K562 (cell line): ENCODE measurements around the gene PLXDC1. TPM values are rescaled to one million over a fixed set of nuclear protein-coding genes. Genes with fewer than 3 reads are reported as not detected.

ENCODE experiments used
- BCOR ChIP-seq: fragments of 450-650 bp; IDR thresholded peaks from 2 replicates; pipeline ENCODE4 v1.6.1; 2016
- CBX1 ChIP-seq: sonication (generic); IDR thresholded peaks from 2 replicates; pipeline ENCODE4 v1.6.1; 2016; ENCODE audit warnings: antibody characterized with exemption, low read depth, mild to moderate bottlenecking
- CCAR2 ChIP-seq: fragments of 200-400 bp; formaldehyde crosslinking; IDR thresholded peaks from 2 replicates; pipeline ENCODE4 v1.6.1; 2017; ENCODE audit warnings: mild to moderate bottlenecking, low read depth, low read length
- CEBPG ChIP-seq, 3 experiments: fragments of 200-800 bp in 1 of 3; sonication (Bioruptor generic) in 1 of 3; sonication (generic) in 1 of 3; formaldehyde crosslinking in 1 of 3; IDR thresholded peaks in 2 of 3; conservative IDR thresholded peaks in 1 of 3; 2 replicates each; pipeline versions ENCODE4 v1.6.1 to v1.8.0; 2016 to 2022; ENCODE audit warnings: missing compliant biosample characterization in 2 of 3, missing genetic modification characterization in 2 of 3, mild to moderate bottlenecking in 1 of 3, missing genetic modification reagents in 1 of 3
- DACH1 ChIP-seq: fragments of 450-650 bp; IDR thresholded peaks from 2 replicates; pipeline ENCODE4 v1.6.1; 2018; ENCODE audit not compliant: partially characterized antibody
- ELF4 ChIP-seq: fragments of 450-650 bp; formaldehyde crosslinking; IDR thresholded peaks from 2 replicates; pipeline ENCODE4 v1.4.0; 2022; ENCODE audit warnings: missing genetic modification characterization
- MAFK ChIP-seq: IDR thresholded peaks from 2 replicates; pipeline ENCODE4 v1.6.1; 2011; ENCODE audit warnings: low read length, improper control_type of control experiment
- MIER1 ChIP-seq: fragments of 450-650 bp; IDR thresholded peaks from 2 replicates; pipeline ENCODE4 v1.6.1; 2016; ENCODE audit warnings: antibody characterized with exemption, mild to moderate bottlenecking, low read depth
- MNT ChIP-seq, 2 experiments: fragments of 450-650 bp; conservative IDR thresholded peaks; 2 replicates each; pipeline ENCODE4 v1.6.1; 2017; ENCODE audit warnings: mild to moderate bottlenecking in 2 of 2, moderate library complexity in 2 of 2
- NFE2 ChIP-seq: IDR thresholded peaks from 2 replicates; pipeline ENCODE4 v1.6.1; 2014; ENCODE audit warnings: antibody characterized with exemption, low read depth
- POLR2AphosphoS5 ChIP-seq: IDR thresholded peaks from 2 replicates; pipeline ENCODE4 v1.6.1; 2011; ENCODE audit warnings: mild to moderate bottlenecking, low read depth, low read length, moderate library complexity; ENCODE audit not compliant: control insufficient read depth, insufficient read depth
- POLR3G ChIP-seq: IDR thresholded peaks from 2 replicates; pipeline ENCODE4 v1.6.1; 2011; ENCODE audit not compliant: insufficient read length, insufficient replicate concordance; ENCODE audit errors: extremely low read depth
- RAD51 ChIP-seq: fragments of 450-650 bp; IDR thresholded peaks from 2 replicates; pipeline ENCODE4 v1.7.1; 2016; ENCODE audit warnings: low read depth, mild to moderate bottlenecking, borderline replicate concordance
- SMC3 ChIP-seq: conservative IDR thresholded peaks from 2 replicates; pipeline ENCODE4 v1.6.1; 2011; ENCODE audit warnings: low read depth, low read length, improper control_type of control experiment; ENCODE audit not compliant: insufficient read depth
- SNIP1 ChIP-seq: fragments of 450-650 bp; IDR thresholded peaks from 2 replicates; pipeline ENCODE4 v1.7.1; 2017; ENCODE audit warnings: low read depth, mild to moderate bottlenecking
- SUPT5H ChIP-seq: fragments of 450-650 bp; IDR thresholded peaks from 2 replicates; pipeline ENCODE4 v1.6.1; 2016
- TARDBP ChIP-seq: fragments of 450-650 bp; IDR thresholded peaks from 2 replicates; pipeline ENCODE4 v1.6.1; 2016
- TCF7 ChIP-seq: sonication (generic); IDR thresholded peaks from 2 replicates; pipeline ENCODE4 v1.6.1; 2016; ENCODE audit warnings: antibody characterized with exemption, borderline replicate concordance
- ZBTB26 ChIP-seq: fragments of 450-650 bp; formaldehyde crosslinking; IDR thresholded peaks from 2 replicates; pipeline ENCODE4 v1.4.0; 2022; ENCODE audit warnings: missing genetic modification characterization
- ZBTB9 ChIP-seq: fragments of 450-650 bp; formaldehyde crosslinking; IDR thresholded peaks from 2 replicates; pipeline ENCODE4 v1.4.0; 2020; ENCODE audit warnings: mild to moderate bottlenecking, moderate library complexity
- ZKSCAN1 ChIP-seq: fragments of 150-350 bp; IDR thresholded peaks from 2 replicates; pipeline ENCODE4 v1.6.1; 2016; ENCODE audit warnings: low read depth, low read length
- ZNF121 ChIP-seq: sonication (generic); formaldehyde crosslinking; conservative IDR thresholded peaks from 2 replicates; pipeline ENCODE4 v1.8.0; 2022; ENCODE audit warnings: missing genetic modification reagents
- ZNF311 ChIP-seq: fragments of 250-450 bp; sonication (Bioruptor Pico); IDR thresholded peaks from 2 replicates; pipeline ENCODE4 v1.4.0; 2020; ENCODE audit warnings: mild to moderate bottlenecking, moderate library complexity
- ZNF395 ChIP-seq: fragments of 200-800 bp; sonication (Bioruptor generic); IDR thresholded peaks from 2 replicates; pipeline ENCODE4 v1.6.1; 2017; ENCODE audit warnings: missing genetic modification characterization, missing compliant biosample characterization
- ZNF668 ChIP-seq: fragments of 250-450 bp; sonication (Bioruptor Pico); IDR thresholded peaks from 2 replicates; pipeline ENCODE4 v1.8.0; 2022; ENCODE audit warnings: mild to moderate bottlenecking, inconsistent platforms
- polyA plus RNA-seq, 8 experiments: library from polyadenylated mRNA; depleted of rRNA in 4 of 8; stranded (reverse) in 5 of 8; unstranded in 3 of 8; fragments of >200 nt; fragmentation: Nextera tagmentation in 2 of 8; fragmentation: Illumina TruSeq in 1 of 8; extraction: Ambion mirVana in 2 of 8; extraction: Trizol in 1 of 8; gene quantifications; 2 replicates each; pipeline versions ENCODE4 v1.2.1 to v1.2.3, GENCODE V29; 2011 to 2014; ENCODE audit warnings: inconsistent platforms in 1 of 8, missing spikeins in 1 of 8
- total RNA-seq, 7 experiments: library from RNA; depleted of rRNA in 6 of 7; stranded (reverse); fragments of >200 nt in 6 of 7; fragmentation: Illumina TruSeq in 2 of 7; extraction: Trizol in 2 of 7; gene quantifications; 2 replicates each; pipeline versions ENCODE4 v1.2.1 to v1.2.3, GENCODE V29; 2011 to 2021; ENCODE audit warnings: low replicate concordance in 1 of 7

The PLXDC1 gene
- total and polyA plus RNA-seq, 9 of the 15 experiments (the other 6 are each of a cell fraction or from before 2014, with no cell fraction given): not detected

GRCh38 chr17:39199820-39200069, 48.3 kb upstream of the PLXDC1 start (continued):
- TF ChIP-seq MNT (conservative IDR thresholded peaks at IDR 0.05) (no peak), ELF4 (CRISPR knock-in tag) (0 out of 2 replicates have a peak, but pooled peaks have one; percentile 3), TCF7 (no peak), ZNF121 (CRISPR knock-in tag) (0 out of 2 replicates have a peak, but pooled peaks have one; percentile 25), POLR2AphosphoS5 (0 out of 2 replicates have a peak, but pooled peaks have one; percentile 14), RAD51 (peak; percentile 96; the same call in 1 of the 2 replicates), DACH1 (peak; percentile 29), SUPT5H (0 out of 2 replicates have a peak, but pooled peaks have one; percentile 55), NFE2 (no peak), POLR3G (no peak), CEBPG (CRISPR knock-in tag; IDR thresholded peaks at IDR 0.05) (no peak), CEBPG (tag; conservative IDR thresholded peaks at IDR 0.05 in 1 of 2, IDR thresholded peaks at IDR 0.05 in 1 of 2) (peak in 1 of 2 experiments; percentile 34; a peak in 1 of 4 replicates), TARDBP (no peak), ZKSCAN1 (no peak), MAFK (no peak), CBX1 (no peak), ZNF668 (CRISPR knock-in tag) (no peak), MIER1 (no peak), ZBTB9 (CRISPR knock-in tag) (no peak), CCAR2 (no peak), ZNF395 (CRISPR knock-in tag) (no peak), BCOR (no peak), SNIP1 (no peak), ZBTB26 (CRISPR knock-in tag) (no peak), ZNF311 (CRISPR knock-in tag) (no peak), SMC3 (no peak)
